Activated T-cell treated with anti-CD3 and anti-CD28 coated beads for 48 hours (primary cell): Measurements from ENCODE around the gene SDF4.

Experiments used
- DNase-seq: peaks from one replicate; pipeline ENCODE4 v3.0.0-alpha.2; 2020; ENCODE audit warnings: low read depth

Gene SDF4

GRCh38 chr1:1213345-1214265 lies 18.2 kb downstream of the SDF4 start, which contains the start of gene TNFRSF4:
Gene TNFRSF4 (minus strand): TSS chr1:1214153. CDS start chr1:1214127, 26 bp downstream.
- no peak for DNase-seq

DNA sequence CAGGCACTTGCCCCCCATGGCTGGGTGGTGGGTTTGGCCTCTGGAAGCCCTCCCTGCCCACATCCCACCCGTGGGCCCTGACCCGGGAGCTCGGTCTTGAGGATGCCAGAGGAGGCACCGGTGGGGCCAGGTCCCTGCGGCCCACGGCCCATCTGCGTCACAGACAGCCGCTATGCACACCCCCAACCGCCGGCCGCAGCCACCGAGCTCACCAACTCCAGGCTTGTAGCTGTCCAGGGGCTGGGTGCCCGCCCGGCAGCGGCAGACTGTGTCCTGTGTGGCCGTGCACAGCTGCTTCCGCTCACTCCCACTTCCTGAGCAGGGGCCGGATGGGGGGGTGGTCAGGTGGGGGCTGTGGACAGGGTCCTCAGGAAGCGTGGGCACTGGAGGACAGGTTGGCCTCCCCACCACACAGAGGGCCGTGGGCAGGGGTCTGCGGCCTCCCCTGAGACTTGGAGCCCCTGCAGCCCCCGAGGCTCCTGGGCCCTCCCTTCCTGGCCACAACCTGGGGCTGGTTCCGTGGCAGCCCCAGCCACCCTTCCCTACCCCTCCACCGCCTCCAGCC lies 18.9 kb downstream of the SDF4 start:
- DNase-seq: no peak

- DNase-seq: no peak
Observed at GRCh38 chr1:1211541-1212441, 20.0 kb downstream of the SDF4 start.

DNA sequence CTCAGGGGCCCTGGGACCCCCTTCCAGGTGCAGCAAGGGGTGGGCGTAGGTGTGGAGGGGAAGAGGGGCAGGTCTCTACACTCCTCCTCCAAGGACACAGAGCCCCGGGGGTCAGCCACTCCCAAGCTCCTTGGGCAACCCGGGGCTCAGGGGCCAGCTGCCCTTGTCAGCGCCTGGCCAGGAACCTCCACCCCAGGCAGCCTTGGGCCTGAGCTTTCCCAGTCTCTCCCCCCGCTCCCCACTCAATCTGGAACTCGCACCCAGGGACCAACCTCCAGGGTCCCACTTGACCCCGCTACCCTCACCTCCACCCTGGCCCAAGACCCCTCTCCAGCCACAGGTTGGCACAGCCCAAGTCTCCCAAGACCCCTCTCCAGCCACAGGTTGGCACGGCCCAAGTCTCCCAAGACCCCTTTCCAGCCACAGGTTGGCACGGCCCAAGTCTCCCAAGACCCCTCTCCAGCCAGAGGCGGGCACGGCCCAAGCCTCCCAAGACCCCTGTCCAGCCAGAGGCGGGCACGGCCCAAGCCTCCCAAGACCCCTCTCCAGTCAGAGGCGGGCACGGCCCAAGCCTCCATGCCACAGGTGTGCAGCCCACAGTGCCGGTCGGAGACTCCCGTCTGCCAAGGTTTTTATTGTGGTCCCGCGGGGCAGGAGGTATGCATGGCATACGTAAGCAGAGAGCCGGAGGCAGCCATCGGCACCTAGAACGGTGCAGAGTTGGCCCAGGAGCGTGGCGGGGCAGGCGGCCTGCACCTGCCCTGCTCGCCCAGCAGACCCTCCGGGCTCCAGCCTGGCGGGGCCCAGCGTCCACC lies 20.9 kb downstream of the SDF4 start:
- DNase-seq: no peak

DNA sequence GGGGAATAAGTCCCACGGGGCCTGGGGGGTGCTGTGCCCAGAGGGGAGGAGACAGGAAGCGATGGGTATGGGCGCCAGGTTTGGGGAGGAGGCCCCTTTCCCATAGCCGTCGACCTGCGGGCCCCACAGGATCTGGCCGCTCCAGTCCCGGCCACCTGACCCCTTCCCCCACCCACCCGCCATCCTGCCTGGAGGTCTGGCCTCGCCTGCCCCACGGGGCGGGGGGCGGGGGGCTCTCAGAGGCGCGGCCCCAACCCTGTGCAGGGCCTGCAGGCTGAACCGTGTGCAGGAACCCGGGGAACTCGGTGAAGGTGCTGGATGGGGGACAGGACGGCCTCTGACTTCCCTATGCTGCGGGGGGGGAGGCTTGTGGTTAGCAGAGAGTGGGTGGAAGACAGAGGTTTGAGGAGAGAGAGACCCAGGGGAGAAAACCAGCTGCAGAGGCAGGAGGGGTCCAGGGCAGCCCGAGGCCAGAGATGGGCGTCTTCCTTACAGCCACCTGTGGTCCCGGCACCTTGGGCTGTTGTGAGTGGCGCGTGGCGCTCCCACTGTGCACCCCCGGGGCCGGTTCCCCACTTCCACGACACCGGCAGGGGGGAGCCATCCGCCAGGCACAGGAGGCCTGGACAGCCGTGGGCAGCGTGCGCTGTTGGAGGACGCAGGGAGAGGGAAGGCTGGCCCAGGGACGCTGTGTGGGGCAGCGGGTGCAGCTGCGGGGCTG lies 22.9 kb downstream of the SDF4 start:
- no peak for DNase-seq

GRCh38 chr1:1207571-1207892 lies 24.3 kb downstream of the SDF4 start:
- DNase-seq: no peak

GRCh38 chr1:1206966-1207531 lies 24.8 kb downstream of the SDF4 start:
- DNase-seq: no peak

DNA sequence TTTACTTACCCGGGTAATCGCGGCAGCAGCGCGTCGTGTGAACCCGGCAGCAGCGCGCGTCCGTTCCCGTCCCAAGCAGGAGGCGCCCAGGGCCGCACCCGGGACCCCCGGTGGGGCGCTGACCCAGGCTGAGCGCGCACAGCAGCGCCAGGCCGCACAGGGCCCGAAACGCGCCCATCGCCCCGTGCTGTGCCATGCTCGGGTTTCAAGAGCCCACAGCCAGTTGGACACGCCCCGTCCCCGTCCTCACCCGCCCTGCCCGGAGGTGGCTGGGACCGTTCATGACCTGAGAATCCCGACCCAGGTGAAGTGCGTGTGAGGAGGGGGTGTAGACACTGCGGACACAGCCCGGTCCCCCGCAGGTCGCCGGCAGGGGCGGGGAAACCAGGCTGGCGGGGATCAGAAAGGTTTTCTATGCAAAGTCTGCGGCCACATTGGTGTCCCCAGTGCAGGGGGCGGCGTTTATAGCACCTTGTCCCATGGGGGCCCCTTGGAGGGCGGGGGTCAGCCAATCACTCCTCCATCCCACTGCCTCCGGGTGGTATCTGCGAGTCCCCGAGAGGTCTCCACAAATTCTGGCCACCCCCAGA lies 25.3 kb downstream of the SDF4 start, which contains the start of gene TNFRSF18:
TSS of gene TNFRSF18 (minus strand) at position 217 of the 590 bp plus-strand sequence. CDS start at position 196, 21 bp downstream.
- DNase-seq: no peak

DNA sequence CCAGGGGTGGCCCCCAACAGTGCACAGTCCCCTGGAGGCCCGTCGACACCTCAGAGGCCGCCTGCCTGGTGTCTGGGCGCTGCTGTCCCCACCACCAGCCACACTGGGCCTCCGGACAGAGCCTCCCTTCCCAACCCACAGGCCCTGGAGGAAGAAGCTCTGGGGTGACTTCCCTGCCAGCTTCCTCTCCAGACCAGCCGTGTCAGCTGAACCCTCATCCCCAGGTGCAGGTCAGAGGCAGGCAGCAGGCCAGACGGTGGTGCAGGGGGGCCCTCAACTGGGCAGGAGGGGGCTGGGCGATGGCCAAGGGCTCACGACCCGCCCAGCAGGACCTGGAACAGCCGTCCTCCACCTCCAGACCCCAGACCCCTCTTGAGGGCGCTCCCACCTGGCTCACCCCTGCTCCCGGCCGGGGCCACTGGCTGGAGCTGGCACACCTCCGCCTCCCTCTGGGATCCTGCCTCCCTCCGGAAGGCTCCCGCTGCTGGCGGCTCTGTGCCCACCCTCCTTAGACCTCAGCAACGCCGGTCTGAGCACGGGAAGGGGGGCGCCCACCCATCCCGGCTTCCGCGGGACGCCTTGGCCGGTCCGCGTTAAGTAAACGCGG lies 25.9 kb downstream of the SDF4 start:
- DNase-seq: no peak

- DNase-seq: no peak
Observed at GRCh38 chr1:1204998-1205768, 26.6 kb downstream of the SDF4 start.

DNA sequence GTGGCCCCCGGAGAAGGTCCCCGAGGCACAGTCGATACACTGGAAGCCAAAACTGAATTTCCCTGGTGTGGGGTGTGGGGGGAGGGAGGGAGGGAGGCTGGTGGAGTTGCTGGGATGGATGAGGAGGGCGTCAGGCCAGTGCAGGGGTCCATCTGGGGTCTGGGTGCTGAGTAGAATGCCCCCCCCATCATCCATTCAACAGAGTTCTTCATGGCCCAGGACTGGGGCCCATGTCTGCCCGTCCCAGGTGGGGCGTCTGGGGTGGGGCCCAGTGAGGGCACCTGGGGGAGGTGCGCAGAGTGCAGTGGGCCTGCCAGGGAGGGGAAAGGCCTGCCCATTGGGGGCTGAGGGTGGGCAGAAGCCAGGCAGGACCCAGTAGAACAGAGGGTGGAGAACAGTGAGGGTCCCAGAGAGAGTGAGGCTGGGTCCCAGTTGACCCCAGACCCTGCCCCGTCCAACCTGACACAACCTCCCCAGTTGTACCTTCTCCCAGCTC lies 27.3 kb downstream of the SDF4 start:
- no peak for DNase-seq

- DNase-seq: no peak
Observed at GRCh38 chr1:1203561-1204424, 28.0 kb downstream of the SDF4 start.

DNA sequence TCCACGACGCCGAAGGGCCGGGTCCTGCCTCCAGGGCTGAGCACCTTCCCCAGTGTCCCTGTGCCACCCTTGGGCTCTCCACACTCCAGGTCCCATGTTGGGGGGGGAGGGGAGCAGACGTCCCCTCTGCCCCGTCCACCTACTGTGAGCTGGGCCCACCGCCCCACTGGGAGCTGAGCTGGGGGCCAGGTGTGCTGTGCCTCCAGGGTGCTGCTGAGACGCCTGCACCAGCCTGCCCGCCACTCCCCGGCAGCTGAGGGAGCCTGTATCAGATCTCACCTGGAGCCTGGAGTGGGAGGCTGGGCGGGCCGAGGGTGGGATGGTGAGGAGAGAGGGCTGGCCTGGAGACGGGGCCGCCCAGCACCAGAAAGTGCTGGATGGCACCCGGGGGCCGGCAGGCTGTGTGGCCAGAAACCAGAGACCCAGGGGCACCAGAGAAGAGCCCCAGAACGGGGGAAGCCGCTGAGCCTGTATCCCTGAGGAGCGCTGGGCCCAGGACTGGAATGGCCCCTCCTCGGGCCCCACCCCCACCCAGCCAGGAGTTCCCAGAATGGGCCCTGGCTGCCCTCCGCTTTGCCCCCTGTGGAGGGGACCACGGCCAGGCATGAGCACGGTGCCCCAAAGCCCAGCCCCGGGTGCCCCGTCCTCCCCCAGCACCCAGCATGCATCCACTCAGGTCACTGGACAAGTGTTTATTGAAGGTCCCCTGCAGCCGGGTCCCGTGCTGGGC lies 28.8 kb downstream of the SDF4 start:
- DNase-seq: no peak

DNA sequence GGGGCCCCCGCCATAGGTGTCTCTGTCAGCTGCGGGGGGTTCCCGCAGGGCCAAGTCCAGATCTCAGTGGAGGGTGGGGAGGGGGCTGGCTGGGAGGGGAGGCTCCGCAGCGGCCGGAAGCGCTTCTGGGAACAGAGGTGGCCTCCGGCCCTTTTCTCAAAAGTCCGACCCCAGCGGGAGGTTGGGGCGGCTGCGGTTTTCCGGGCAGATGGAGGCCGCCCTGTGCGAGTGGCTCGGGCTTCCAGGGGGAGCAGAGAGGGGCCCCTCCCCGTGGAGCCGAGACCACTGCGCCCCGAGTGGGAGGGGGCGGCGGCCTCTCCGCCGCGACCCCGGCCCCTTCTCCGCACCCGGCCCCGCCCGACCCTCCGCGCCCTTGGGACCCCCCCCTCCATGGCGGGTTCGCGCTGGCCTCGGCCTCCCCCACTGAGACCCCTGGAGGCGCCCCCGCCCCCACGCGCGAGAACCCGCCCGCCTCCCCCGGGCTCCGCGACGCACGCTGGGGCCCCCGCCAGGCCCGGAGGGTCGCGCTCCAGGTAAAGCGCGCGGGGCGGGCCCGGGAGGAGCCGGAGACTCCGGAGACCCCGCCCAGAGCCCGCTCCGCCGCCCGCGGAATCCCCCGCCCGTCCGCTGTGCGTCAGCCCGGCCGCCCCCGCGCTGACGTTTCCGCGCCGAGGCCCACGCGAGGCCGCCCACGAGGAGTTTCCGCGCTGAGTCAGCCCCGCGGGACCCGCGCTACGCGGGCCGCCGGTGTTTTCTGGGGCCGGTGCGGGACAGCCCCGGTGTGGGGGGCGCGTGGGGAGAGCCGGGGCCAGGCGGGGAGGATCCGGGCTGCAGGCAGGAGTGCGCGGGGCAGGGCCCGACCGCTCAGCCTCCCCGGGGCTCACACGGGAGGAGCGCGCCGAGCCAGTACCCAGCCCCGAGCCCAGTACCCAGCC lies 30.7 kb downstream of the SDF4 start:
- DNase-seq: peak; percentile 86

DNA sequence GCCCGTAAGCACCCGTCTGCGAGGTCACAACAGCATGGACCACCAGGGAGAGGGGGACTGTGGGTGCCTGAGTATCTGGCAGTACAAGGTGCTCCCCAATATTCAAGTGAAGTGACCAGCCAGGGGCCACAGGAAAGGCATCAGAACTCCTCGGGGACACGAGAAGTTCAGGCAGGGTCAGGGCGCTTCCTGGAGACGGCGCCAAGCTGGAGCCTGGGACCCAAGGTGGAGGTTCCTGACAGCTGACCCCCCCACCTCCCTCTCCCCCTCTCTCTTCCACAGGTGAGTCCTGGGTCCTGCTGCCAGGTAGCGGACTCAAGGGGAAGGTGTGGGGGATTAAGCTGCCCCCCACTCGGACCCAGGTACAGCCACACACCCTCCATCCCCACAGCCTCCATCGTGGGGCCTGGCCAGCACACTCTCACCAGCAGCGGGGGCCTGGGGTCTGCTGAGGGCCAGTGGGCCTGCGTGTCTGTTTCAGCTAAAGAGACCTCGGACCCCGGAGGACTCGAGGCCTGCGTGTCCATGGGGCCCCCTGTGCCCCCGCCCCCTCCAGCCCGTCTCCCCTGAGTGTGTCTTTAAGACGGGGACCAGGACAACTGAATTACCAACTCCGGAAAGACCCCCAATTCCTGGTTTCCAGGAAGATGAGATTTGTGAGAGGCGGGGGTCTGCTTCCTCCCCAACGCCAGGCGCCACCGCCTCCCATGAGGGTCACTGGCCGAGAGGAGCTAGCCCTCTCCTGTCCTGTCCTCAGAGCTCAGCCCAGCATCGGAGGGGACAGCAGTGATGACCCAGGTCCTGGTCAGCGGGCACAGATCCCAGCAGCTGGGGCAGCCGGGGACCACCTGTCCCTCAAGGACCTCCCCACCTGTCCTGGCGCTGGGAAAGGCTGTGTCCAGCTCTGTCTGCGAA lies 31.6 kb downstream of the SDF4 start:
- no peak for DNase-seq
